HepG2 (cell line): ENCODE results near the gene NOL4L. TPM values are rescaled to one million over a fixed set of nuclear protein-coding genes. Genes with fewer than 3 reads are reported as not detected.

ENCODE experiments used
- ATAC-seq: fragments of 200-7000 bp; cut with Tn5 transposase; 3 replicates; pipeline ENCODE4 v1.9.1; 2020; ENCODE audit warnings: mild to moderate bottlenecking, moderate library complexity
- BruUV-seq: library from RNA; stranded (reverse); fragments of 400-500 nt; replicated peaks from 2 replicates; lab custom pipeline; 2021; lab: Mats Ljungman, UMichigan
- CTCF ChIA-PET: fragments of 300-600 bp; formaldehyde crosslinking; extraction: SDS; loops from one replicate; lab custom pipeline; 2021; ENCODE audit warnings: low total read pairs, inconsistent platforms, low intra/inter-chr PET ratio; lab: Yijun Ruan, JAX
- POLR2A ChIA-PET: fragments of 350-600 bp; sonication (Branson Sonifier 250); formaldehyde crosslinking; loops from one replicate; lab custom pipeline; 2020; ENCODE audit warnings: antibody characterized with exemption, inconsistent platforms; lab: Yijun Ruan, JAX
- DNase-seq: peaks from one replicate; pipeline ENCODE4 v3.0.0-alpha.2; 2015; ENCODE audit warnings: low spot score
- FAIRE-seq: peaks from 3 replicates; lab custom pipeline; 2011; peaks lifted over from hg19 to GRCh38; lab: Jason Lieb, UNC
- H2AFZ ChIP-seq: one replicate; pipeline ENCODE4 v1.6.1; 2011; ENCODE audit warnings: low read length, inconsistent platforms
- H3K27ac ChIP-seq: fragments of 300-600 bp; 3 replicates; pipeline ENCODE4 v1.8.0; 2011; ENCODE audit warnings: mixed run types, mild to moderate bottlenecking, mixed read lengths, low read length, inconsistent platforms; ENCODE audit not compliant: insufficient read depth; ENCODE audit errors: extremely low read length
- H3K27me3 ChIP-seq, 2 experiments: fragments of 200-600 bp in 1 of 2; 2 replicates in 1 of 2; 3 replicates in 1 of 2; pipeline versions ENCODE4 v1.6.0 to v1.8.0; 2011; ENCODE audit warnings: low read length in 2 of 2, mild to moderate bottlenecking in 2 of 2, moderate library complexity in 2 of 2, inconsistent platforms in 1 of 2; ENCODE audit not compliant: insufficient read depth in 2 of 2, control insufficient read depth in 1 of 2
- H3K36me3 ChIP-seq, 2 experiments: fragments of 200-600 bp in 1 of 2; replicated peaks in 1 of 2; 2 replicates in 1 of 2; 3 replicates in 1 of 2; pipeline versions ENCODE4 v1.5.1 to v1.8.0; 2011; ENCODE audit warnings: low read length in 2 of 2, inconsistent platforms in 1 of 2; ENCODE audit not compliant: insufficient read depth in 2 of 2, control insufficient read depth in 1 of 2
- H3K4me1 ChIP-seq: 2 replicates; pipeline ENCODE4 v1.5.1; 2012; ENCODE audit warnings: low read length, inconsistent platforms; ENCODE audit not compliant: insufficient read depth
- H3K4me2 ChIP-seq: 2 replicates; pipeline ENCODE4 v1.6.0; 2011; ENCODE audit warnings: low read depth, low read length, inconsistent platforms
- H3K4me3 ChIP-seq, 3 experiments: fragments of 200-600 bp in 1 of 3; sonication (generic), shearing (Covaris generic) in 1 of 3; replicated peaks in 1 of 3; 2 replicates each; pipeline ENCODE4 v1.5.1; 2011 to 2016; ENCODE audit warnings: low read length in 3 of 3, inconsistent platforms in 2 of 3, low read depth in 2 of 3, mild to moderate bottlenecking in 2 of 3, control low read depth in 1 of 3, mixed read lengths in 1 of 3; ENCODE audit not compliant: insufficient read depth in 1 of 3
- H3K79me2 ChIP-seq: one replicate; pipeline ENCODE4 v1.6.1; 2011; ENCODE audit warnings: low read length, inconsistent platforms; ENCODE audit not compliant: insufficient read depth
- H3K9ac ChIP-seq: 2 replicates; pipeline ENCODE4 v1.6.0; 2011; ENCODE audit warnings: mild to moderate bottlenecking, low read depth, low read length, inconsistent platforms; ENCODE audit not compliant: insufficient read depth
- H3K9me3 ChIP-seq: 2 replicates; pipeline ENCODE4 v1.5.1; 2012; ENCODE audit warnings: mild to moderate bottlenecking, low read length
- H4K20me1 ChIP-seq: 2 replicates; pipeline ENCODE4 v1.6.0; 2011; ENCODE audit warnings: inconsistent platforms, mild to moderate bottlenecking, low read length, moderate library complexity; ENCODE audit not compliant: insufficient read depth
- ARNTL ChIP-seq: sonication (generic); formaldehyde crosslinking; IDR thresholded peaks from 2 replicates; pipeline ENCODE4 v1.4.0; 2020; ENCODE audit warnings: mild to moderate bottlenecking, missing genetic modification reagents
- ATF7-NPFF ChIP-seq: sonication (generic); formaldehyde crosslinking; IDR thresholded peaks from 2 replicates; pipeline ENCODE4 v1.8.1; 2023; ENCODE audit warnings: mild to moderate bottlenecking, low read depth, missing genetic modification reagents, moderate library complexity
- HDAC1 ChIP-seq: sonication (generic); formaldehyde crosslinking; IDR thresholded peaks from 2 replicates; pipeline ENCODE4 v1.5.1; 2020; ENCODE audit warnings: mild to moderate bottlenecking, missing genetic modification reagents
- MTF2 ChIP-seq: sonication (generic); formaldehyde crosslinking; IDR thresholded peaks from 2 replicates; pipeline ENCODE4 v1.5.0; 2020; ENCODE audit warnings: missing genetic modification reagents, borderline replicate concordance
- RFXANK ChIP-seq: IDR thresholded peaks from 2 replicates; pipeline ENCODE4 v1.6.1; 2016
- ZNF746 ChIP-seq: sonication (generic); formaldehyde crosslinking; IDR thresholded peaks from 2 replicates; pipeline ENCODE4 v1.8.0; 2022; ENCODE audit warnings: mild to moderate bottlenecking, missing genetic modification reagents
- WGBS: methylation state at CpG from one replicate; pipeline ENCODE4 v1.1.6; 2017; ENCODE audit warnings: low lambda C conversion rate; 5-methylcytosine and 5-hydroxymethylcytosine counted together
- in situ Hi-C: cut with HindIII; loops from 2 replicates; pipeline ENCODE4 v1.10.0; 2017; ENCODE audit warnings: low pct_unique_long_range_greater_than_20kb; ENCODE audit not compliant: extremely low pct_ligation_motif_present
- intact Hi-C: fragments of 100-400 bp; cut with micrococcal nuclease; formaldehyde crosslinking; loops from one replicate; pipeline ENCODE4 v1.10.0; 2022; ENCODE audit not compliant: unreplicated experiment
- polyA plus RNA-seq, 8 experiments: library from polyadenylated mRNA; depleted of rRNA in 3 of 8; stranded (reverse) in 7 of 8; unstranded in 1 of 8; fragments of >200 nt; fragmentation: Illumina TruSeq in 4 of 8; extraction: Trizol in 4 of 8; gene quantifications; 2 replicates each; pipeline versions ENCODE4 v1.2.1 to v1.2.3, GENCODE V29; 2011 to 2016; ENCODE audit warnings: low read depth in 4 of 8, missing spikeins in 1 of 8, mixed read lengths in 1 of 8; ENCODE audit not compliant: insufficient read depth in 1 of 8
- total RNA-seq, 5 experiments: library from RNA; depleted of rRNA; stranded (reverse); fragments of >200 nt; fragmentation: Illumina TruSeq; extraction: Trizol; gene quantifications; 2 replicates each; pipeline ENCODE4 v1.2.3, GENCODE V29; 2016; ENCODE audit warnings: low read depth in 1 of 5
- TF ChIP-seq, protein P1 (sequence below): IDR thresholded peaks from 2 replicates; pipeline ENCODE4 v1.6.1; 2012; ENCODE audit warnings: inconsistent platforms
- TF ChIP-seq, protein P2 (sequence below): sonication (generic); formaldehyde crosslinking; conservative IDR thresholded peaks from 2 replicates; pipeline ENCODE4 v1.8.0; 2022; ENCODE audit warnings: mild to moderate bottlenecking, moderate library complexity, missing genetic modification reagents
- TF ChIP-seq, protein P3 (sequence below): sonication (generic); formaldehyde crosslinking; IDR thresholded peaks from 2 replicates; pipeline ENCODE4 v1.5.0; 2020; ENCODE audit warnings: mild to moderate bottlenecking, low read depth, missing genetic modification reagents, borderline replicate concordance

NOL4L gene
- total and polyA plus RNA-seq, 2 of the 13 experiments (the other 11 are each of a cell fraction or from before 2014, with no cell fraction given): 16.6 to 35.4 TPM

DNA sequence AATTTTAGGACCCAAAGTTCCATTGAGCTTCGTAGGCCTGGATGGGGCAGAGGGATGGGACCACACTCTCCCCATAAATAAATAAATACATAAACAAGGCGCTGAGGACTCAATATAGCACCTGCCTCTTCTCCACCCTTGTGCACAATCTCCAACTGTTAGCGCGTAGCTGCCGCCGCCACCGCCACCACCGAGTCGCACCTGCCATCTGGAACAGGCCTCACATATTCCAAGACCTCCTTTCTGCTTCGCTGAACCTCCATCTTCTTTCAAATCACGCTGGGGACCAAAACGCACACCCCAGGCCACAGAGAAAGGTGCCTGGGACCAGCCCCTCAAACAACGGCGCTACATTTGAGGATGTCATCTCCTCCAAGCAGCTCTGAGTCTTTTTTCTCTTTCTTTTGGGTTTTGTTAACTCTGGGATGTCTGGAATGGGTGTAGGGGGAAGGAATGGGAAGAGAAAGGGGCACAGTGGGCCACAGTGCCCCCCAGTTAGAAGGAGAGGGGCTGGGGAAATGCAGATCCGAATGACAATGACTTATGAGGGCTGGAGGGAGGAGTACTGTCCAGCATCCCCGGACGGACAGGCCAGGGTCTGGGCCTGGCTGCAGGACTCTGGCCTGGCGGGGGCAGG lies 49.7 kb downstream of the NOL4L start (continued):
- TF ChIP-seq MTF2 (CRISPR knock-in tag): 0 out of 2 replicates have a peak, but pooled peaks have one; percentile 22
- peak; percentile 52 for TF ChIP-seq HDAC1 (CRISPR knock-in tag)
- TF ChIP-seq, protein P1, sequence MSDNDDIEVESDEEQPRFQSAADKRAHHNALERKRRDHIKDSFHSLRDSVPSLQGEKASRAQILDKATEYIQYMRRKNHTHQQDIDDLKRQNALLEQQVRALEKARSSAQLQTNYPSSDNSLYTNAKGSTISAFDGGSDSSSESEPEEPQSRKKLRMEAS: no peak
- TF ChIP-seq ZNF746 (CRISPR knock-in tag): 0 out of 2 replicates have a peak, but pooled peaks have one; percentile 42
- TF ChIP-seq RFXANK: no peak
- TF ChIP-seq ATF7-NPFF (CRISPR knock-in tag): 0 out of 2 replicates have a peak, but pooled peaks have one; percentile 52
- TF ChIP-seq, protein P2, sequence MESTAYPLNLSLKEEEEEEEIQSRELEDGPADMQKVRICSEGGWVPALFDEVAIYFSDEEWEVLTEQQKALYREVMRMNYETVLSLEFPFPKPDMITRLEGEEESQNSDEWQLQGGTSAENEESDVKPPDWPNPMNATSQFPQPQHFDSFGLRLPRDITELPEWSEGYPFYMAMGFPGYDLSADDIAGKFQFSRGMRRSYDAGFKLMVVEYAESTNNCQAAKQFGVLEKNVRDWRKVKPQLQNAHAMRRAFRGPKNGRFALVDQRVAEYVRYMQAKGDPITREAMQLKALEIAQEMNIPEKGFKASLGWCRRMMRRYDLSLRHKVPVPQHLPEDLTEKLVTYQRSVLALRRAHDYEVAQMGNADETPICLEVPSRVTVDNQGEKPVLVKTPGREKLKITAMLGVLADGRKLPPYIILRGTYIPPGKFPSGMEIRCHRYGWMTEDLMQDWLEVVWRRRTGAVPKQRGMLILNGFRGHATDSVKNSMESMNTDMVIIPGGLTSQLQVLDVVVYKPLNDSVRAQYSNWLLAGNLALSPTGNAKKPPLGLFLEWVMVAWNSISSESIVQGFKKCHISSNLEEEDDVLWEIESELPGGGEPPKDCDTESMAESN (CRISPR knock-in tag): 0 out of 2 replicates have a peak, but pooled peaks have one; percentile 43

DNA sequence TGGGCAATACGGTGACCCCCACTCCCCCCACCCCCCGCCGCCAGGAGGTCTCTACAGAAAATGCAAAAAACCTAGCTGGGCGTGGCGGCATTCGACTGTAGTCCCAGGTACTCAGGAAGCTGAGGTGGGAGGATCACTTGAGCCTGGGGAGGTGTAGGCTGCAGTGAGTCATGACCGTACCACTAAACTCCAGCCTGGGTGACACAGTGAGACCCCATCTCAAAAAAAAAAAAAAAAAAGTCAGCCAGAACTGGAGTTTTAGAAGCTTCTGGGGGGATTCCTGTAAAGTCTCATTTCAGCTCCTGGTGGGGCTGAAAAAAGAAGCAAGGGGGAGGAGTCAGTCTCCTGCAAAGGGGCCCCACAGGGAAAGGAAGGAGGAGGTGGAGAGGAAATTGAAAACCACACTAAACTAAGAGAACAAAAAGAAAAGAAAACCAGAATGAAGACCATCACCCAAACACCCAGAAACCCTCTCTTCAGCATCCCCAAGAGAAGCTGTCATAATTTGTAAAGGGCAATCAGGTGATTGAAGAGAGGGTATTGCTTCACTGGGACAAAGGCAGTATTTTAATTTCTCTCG lies 50.4 kb downstream of the NOL4L start:
- no peaks in the 10 kb centered on the region for H3K36me3 ChIP-seq
- ChIA-PET POLR2A (interaction anchor here (0.7 to 3.6 kb wide), 4 partner anchors 9 to 26 kb away, joined by 3 to 37 read pairs (median 6); no protein-coding TSS in a partner anchor), CTCF (no interaction called here)
- no peak for FAIRE-seq
- no TSS peak for BruUV-seq
- no peak for ATAC-seq
- H3K4me2 ChIP-seq: no peak overlapping the region
- 65% methylated on average over 8 of the region's 8 CpGs for WGBS
- no peaks in the 10 kb centered on the region for H3K27me3 ChIP-seq
- peaks cover 68% of the 10 kb centered on the region for H3K4me1 ChIP-seq
- no peak overlapping the region for H3K4me3 ChIP-seq
- no peaks in the 10 kb centered on the region for H3K79me2 ChIP-seq
- H3K9me3 ChIP-seq: no peaks in the 10 kb centered on the region
- H4K20me1 ChIP-seq: no peaks in the 10 kb centered on the region
- intact Hi-C loops (no loop called here), in situ Hi-C loops (no loop called here)
- H3K27ac ChIP-seq: no peak overlapping the region
- no peak for DNase-seq
- peak; percentile 8; the same call in 1 of the 2 replicates for TF ChIP-seq ARNTL (CRISPR knock-in tag)
- TF ChIP-seq, protein P3, sequence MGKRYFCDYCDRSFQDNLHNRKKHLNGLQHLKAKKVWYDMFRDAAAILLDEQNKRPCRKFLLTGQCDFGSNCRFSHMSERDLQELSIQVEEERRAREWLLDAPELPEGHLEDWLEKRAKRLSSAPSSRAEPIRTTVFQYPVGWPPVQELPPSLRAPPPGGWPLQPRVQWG (CRISPR knock-in tag): no peak
- H2AFZ ChIP-seq: no peak overlapping the region
- H3K9ac ChIP-seq: no peak overlapping the region
